A673 (cell line): Measurements from ENCODE around the gene NPIPA2. TPM values are rescaled to one million over a fixed set of nuclear protein-coding genes. Genes with fewer than 3 reads are reported as not detected.
"Not testable (repeated sequence)": the region's sequence is repeated elsewhere in the genome, so short reads cannot be mapped to it uniquely, and the experiment has no call there.

Experiments
- Bru-seq: library from RNA; stranded (reverse); fragments of 400-500 nt; gene quantifications from one replicate; lab custom pipeline; 2021; lab: Mats Ljungman, UMichigan
- BruChase-seq, 2 experiments: library from RNA; stranded (reverse); fragments of 400-500 nt; gene quantifications; one replicate each; lab custom pipeline; 2021; lab: Mats Ljungman, UMichigan
- BruUV-seq: library from RNA; stranded (reverse); fragments of 400-500 nt; replicated peaks from 2 replicates; lab custom pipeline; 2021; lab: Mats Ljungman, UMichigan
- CTCF ChIA-PET: fragments of 300-600 bp; sonication (Branson Sonifier 250); formaldehyde crosslinking; loops from one replicate; lab custom pipeline; 2022; ENCODE audit warnings: antibody characterized with exemption; lab: Charles Lee
- POLR2A ChIA-PET: fragments of 300-600 bp; sonication (Branson Sonifier 250); formaldehyde crosslinking; loops from one replicate; lab custom pipeline; 2022; ENCODE audit warnings: antibody characterized with exemption; ENCODE audit not compliant: low non-redundant PET; lab: Charles Lee
- DNase-seq: peaks from one replicate; pipeline ENCODE4 v3.0.0-alpha.2; 2015; ENCODE audit warnings: low spot score
- H3K27ac ChIP-seq: fragments of 200-600 bp; sonication (generic); 2 replicates; pipeline ENCODE4 v1.5.1; 2016; ENCODE audit warnings: mixed run types, low read depth, mild to moderate bottlenecking, mixed read lengths, antibody characterized with exemption, low read length; ENCODE audit not compliant: poor library complexity, severe bottlenecking
- H3K27me3 ChIP-seq: fragments of 200-600 bp; sonication (generic); replicated peaks from 2 replicates; pipeline ENCODE4 v1.6.1; 2017; ENCODE audit warnings: mixed run types, low read depth, mild to moderate bottlenecking, mixed read lengths, antibody characterized with exemption, low read length; ENCODE audit not compliant: insufficient read depth, poor library complexity
- H3K36me3 ChIP-seq: fragments of 200-600 bp; sonication (generic); 2 replicates; pipeline ENCODE4 v1.6.1; 2016; ENCODE audit warnings: mixed run types, mild to moderate bottlenecking, mixed read lengths, antibody characterized with exemption, low read length; ENCODE audit not compliant: insufficient read depth, poor library complexity, severe bottlenecking
- H3K4me1 ChIP-seq: fragments of 200-600 bp; sonication (generic); 2 replicates; pipeline ENCODE4 v1.6.1; 2017; ENCODE audit warnings: mixed run types, mild to moderate bottlenecking, mixed read lengths, antibody characterized with exemption, low read length; ENCODE audit not compliant: insufficient read depth, poor library complexity, severe bottlenecking
- H3K4me3 ChIP-seq: fragments of 200-600 bp; sonication (generic); 2 replicates; pipeline ENCODE4 v1.5.1; 2016; ENCODE audit warnings: low read depth, mixed run types, mild to moderate bottlenecking, mixed read lengths, low read length; ENCODE audit not compliant: poor library complexity, severe bottlenecking
- H3K9me3 ChIP-seq: fragments of 200-600 bp; sonication (generic); 2 replicates; pipeline ENCODE4 v1.6.1; 2016; ENCODE audit warnings: mixed run types, low read depth, mild to moderate bottlenecking, mixed read lengths, antibody characterized with exemption, low read length; ENCODE audit not compliant: poor library complexity, severe bottlenecking
- intact Hi-C: fragments of 100-400 bp; cut with micrococcal nuclease; formaldehyde crosslinking; loops from one replicate; pipeline ENCODE4 v1.10.0; 2022; ENCODE audit not compliant: unreplicated experiment
- long read RNA-seq: library from polyadenylated mRNA; stranded (forward); transcript quantifications from one replicate; pipeline ENCODE4 v2.0.0, GENCODE V29; 2022
- total RNA-seq: library from RNA; stranded (reverse); gene quantifications from 2 replicates; pipeline ENCODE4 v1.2.3, GENCODE V29; 2021

NPIPA2 gene
- total RNA-seq (7.8 TPM in 2 replicates), Bru-seq, nascent RNA (percentile 11 among the genes with signal in this experiment), BruChase-seq, experiment 1, labeled RNA remaining after a 2-hour chase (percentile 9 among the genes with signal in this experiment), BruChase-seq, experiment 2, labeled RNA remaining after a 6-hour chase (percentile 2 among the genes with signal in this experiment)
- long read RNA-seq, result 0 reads

DNA sequence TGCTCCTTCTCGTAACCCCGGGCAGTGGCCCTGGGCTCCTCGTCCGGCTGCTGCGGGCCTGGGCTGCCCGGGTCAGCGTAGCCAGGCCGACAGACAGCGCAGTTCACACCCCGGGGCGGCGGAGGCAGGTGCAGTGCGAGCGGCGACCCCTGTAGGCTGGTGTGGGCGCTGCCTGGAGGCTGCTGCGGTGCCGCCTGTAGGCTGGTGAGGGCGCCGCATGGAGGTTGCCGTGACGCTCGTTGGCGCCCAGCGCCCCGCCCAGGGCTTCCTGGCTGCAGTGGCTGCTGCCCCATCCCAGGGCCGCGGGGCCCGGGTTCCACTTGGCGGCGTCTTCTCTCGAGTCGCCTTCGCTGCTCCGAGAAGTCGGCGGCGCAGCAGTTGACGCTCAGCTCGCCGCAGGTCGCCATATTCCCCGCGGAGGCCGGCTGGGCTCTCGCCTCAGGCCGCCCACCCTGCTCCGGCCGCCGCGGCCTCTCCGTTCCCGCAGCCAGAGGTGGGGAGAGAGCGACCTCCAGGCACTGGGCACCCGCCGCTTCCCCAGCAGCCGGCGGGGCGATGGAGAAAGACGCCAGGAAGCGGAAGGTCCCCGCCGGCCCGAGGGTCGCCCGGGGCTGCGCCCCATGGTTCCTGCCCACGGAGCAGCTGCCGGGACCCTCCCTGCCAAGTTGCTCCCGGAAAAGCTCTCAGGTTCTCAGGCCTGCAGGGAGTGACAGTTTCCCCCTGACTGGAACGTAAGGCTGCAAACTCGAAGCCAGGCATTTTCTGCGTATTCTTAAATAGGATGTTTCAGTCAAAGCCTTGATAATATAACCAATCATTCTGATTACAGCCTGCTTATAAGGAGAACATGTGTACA, at the start of gene NPIPA2:
Gene NPIPA2 (plus strand): TSS at position 261 of the 856 bp plus-strand sequence. CDS start 5,533 bp downstream, outside the sequence.
- H3K9me3 ChIP-seq, H3K36me3 ChIP-seq, H3K27me3 ChIP-seq, H3K4me1 ChIP-seq, BruUV-seq, H3K4me3 ChIP-seq, DNase-seq, H3K27ac ChIP-seq, intact Hi-C loops, POLR2A ChIA-PET, CTCF ChIA-PET: not testable (repeated sequence)

DNA sequence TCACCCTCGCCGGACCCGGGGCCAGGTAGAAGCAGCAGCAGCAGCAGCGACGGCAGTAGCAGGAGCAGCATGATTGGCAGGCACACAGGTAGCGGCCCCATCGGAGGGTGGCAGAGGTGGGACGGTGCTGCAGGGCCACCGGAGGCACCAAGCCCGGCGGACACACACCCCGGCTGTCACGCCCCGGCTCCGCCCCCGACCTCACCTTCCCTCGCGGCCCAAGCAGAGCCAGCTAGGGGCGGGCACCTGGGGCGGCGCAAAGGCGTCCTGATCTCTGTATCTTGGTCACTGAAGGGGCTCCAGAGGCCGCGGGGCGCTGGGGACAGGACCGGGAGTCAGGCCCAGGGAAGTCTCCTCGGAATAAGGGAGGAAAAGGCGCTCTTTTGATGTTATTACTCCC, 48.2 kb upstream of the NPIPA2 start, which contains the start of gene PLA2G10:
Gene PLA2G10 (minus strand): TSS at position 180 of the 400 bp plus-strand sequence. CDS start 79 bp downstream, at position 101.
- BruUV-seq, result not testable (repeated sequence)

DNA sequence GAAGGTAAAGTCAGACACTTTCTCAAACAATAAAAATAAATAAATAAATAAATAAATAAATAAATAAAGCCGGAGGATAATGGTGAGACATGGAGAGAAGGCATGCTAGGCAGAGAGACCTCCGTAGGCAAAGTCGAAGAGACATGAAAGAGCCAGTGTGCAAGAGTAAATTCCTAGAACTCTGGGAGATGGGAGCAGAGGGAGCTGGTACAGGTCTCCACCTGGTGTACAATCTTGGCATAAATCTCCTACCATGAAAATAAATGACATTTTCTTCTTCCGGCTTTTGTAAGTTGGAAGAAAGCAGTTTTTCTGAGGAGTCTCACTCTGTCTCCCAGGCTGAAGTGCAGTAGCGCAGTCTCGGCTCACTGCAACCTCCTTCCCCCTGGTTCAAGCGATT, 40.5 kb upstream of the NPIPA2 start:
- CTCF ChIA-PET, H3K27ac ChIP-seq, POLR2A ChIA-PET, BruUV-seq, H3K4me3 ChIP-seq, H3K9me3 ChIP-seq, H3K36me3 ChIP-seq, DNase-seq, H3K4me1 ChIP-seq, intact Hi-C loops, H3K27me3 ChIP-seq: not testable (repeated sequence)

More for the DNA sequence above, 48.2 kb upstream of the NPIPA2 start, which contains the start of gene PLA2G10:
- H3K36me3 ChIP-seq, H3K9me3 ChIP-seq, H3K4me1 ChIP-seq, CTCF ChIA-PET, H3K4me3 ChIP-seq, H3K27me3 ChIP-seq, intact Hi-C loops, H3K27ac ChIP-seq, POLR2A ChIA-PET, DNase-seq: not testable (repeated sequence)

DNA sequence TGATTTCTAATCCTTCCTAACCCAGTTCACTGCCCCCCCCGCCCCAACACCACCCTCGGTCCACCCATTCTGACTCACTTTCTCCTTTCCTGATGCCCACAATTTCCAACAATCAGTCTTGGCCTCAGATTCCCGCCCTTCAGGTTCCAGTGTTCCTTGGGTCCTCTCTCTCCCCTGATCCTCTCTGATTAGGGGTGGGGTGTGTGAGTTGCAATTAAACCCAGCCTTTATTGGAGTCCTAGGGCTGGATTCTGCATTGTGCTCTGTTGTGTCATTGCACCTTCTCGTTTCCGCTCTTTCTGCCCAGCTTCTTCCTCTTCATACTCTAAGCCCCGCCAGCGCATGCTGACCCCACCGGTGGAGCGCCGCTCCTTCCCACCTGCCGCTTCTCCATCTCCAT, 39.7 kb upstream of the NPIPA2 start:
- POLR2A ChIA-PET, DNase-seq, intact Hi-C loops, H3K4me1 ChIP-seq, CTCF ChIA-PET, H3K27me3 ChIP-seq, H3K27ac ChIP-seq, BruUV-seq, H3K9me3 ChIP-seq, H3K4me3 ChIP-seq, H3K36me3 ChIP-seq: not testable (repeated sequence)

DNA sequence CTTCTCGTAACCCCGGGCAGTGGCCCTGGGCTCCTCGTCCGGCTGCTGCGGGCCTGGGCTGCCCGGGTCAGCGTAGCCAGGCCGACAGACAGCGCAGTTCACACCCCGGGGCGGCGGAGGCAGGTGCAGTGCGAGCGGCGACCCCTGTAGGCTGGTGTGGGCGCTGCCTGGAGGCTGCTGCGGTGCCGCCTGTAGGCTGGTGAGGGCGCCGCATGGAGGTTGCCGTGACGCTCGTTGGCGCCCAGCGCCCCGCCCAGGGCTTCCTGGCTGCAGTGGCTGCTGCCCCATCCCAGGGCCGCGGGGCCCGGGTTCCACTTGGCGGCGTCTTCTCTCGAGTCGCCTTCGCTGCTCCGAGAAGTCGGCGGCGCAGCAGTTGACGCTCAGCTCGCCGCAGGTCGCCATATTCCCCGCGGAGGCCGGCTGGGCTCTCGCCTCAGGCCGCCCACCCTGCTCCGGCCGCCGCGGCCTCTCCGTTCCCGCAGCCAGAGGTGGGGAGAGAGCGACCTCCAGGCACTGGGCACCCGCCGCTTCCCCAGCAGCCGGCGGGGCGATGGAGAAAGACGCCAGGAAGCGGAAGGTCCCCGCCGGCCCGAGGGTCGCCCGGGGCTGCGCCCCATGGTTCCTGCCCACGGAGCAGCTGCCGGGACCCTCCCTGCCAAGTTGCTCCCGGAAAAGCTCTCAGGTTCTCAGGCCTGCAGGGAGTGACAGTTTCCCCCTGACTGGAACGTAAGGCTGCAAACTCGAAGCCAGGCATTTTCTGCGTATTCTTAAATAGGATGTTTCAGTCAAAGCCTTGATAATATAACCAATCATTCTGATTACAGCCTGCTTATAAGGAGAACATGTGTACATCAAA, 38.9 kb upstream of the NPIPA2 start, which contains the start of gene NPIPA3:
Gene NPIPA3 (plus strand): TSS at position 256 of the 856 bp plus-strand sequence. CDS start 5,533 bp downstream, outside the sequence.
- BruUV-seq, H3K27ac ChIP-seq, POLR2A ChIA-PET, H3K36me3 ChIP-seq, intact Hi-C loops, H3K4me1 ChIP-seq, H3K4me3 ChIP-seq, DNase-seq, H3K9me3 ChIP-seq, H3K27me3 ChIP-seq, CTCF ChIA-PET: not testable (repeated sequence)

DNA sequence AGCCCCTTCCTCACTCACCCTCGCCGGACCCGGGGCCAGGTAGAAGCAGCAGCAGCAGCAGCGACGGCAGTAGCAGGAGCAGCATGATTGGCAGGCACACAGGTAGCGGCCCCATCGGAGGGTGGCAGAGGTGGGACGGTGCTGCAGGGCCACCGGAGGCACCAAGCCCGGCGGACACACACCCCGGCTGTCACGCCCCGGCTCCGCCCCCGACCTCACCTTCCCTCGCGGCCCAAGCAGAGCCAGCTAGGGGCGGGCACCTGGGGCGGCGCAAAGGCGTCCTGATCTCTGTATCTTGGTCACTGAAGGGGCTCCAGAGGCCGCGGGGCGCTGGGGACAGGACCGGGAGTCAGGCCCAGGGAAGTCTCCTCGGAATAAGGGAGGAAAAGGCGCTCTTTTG, 9.1 kb upstream of the NPIPA2 start:
- H3K4me3 ChIP-seq, CTCF ChIA-PET, H3K27ac ChIP-seq, BruUV-seq, H3K36me3 ChIP-seq, intact Hi-C loops, H3K4me1 ChIP-seq, POLR2A ChIA-PET, H3K27me3 ChIP-seq, H3K9me3 ChIP-seq, DNase-seq: not testable (repeated sequence)
